Endothelial cell of umbilical vein (primary cell): ENCODE results near the gene CTAGE15. TPM values are rescaled to one million over a fixed set of nuclear protein-coding genes. Genes with fewer than 3 reads are reported as not detected.
"Not testable (repeated sequence)": the region's sequence is repeated elsewhere in the genome, so short reads cannot be mapped to it uniquely, and the experiment has no call there.

Experiments
- BruUV-seq: library from RNA; stranded (reverse); fragments of 400-500 nt; replicated peaks from 2 replicates; lab custom pipeline; 2021; lab: Mats Ljungman, UMichigan
- CTCF ChIA-PET: fragments of 300-600, 350-600 bp; sonication (Branson Sonifier 250); formaldehyde crosslinking; loops from one replicate; lab custom pipeline; 2021; ENCODE audit warnings: antibody characterized with exemption, inconsistent platforms; lab: Charles Lee
- POLR2A ChIA-PET: fragments of 300-600, 350-600 bp; sonication (Branson Sonifier 250); formaldehyde crosslinking; loops from one replicate; lab custom pipeline; 2021; ENCODE audit warnings: antibody characterized with exemption, inconsistent platforms; lab: Charles Lee
- DNase-seq: peaks from one replicate; pipeline ENCODE4 v3.0.0-alpha.2; 2011; ENCODE audit warnings: low read depth, low spot score
- FAIRE-seq: peaks from 2 replicates; lab custom pipeline; 2011; peaks lifted over from hg19 to GRCh38; lab: Jason Lieb, UNC
- H2AFZ ChIP-seq: 2 replicates; pipeline ENCODE4 v1.6.0; 2012; ENCODE audit warnings: low read depth, low read length, control low read depth, inconsistent platforms
- H3K27ac ChIP-seq: 2 replicates; pipeline ENCODE4 v1.5.1; 2011; ENCODE audit warnings: low read depth, mild to moderate bottlenecking, control low read depth, low read length, moderate library complexity; ENCODE audit not compliant: insufficient read depth
- H3K27me3 ChIP-seq, 2 experiments: 2 replicates each; pipeline versions ENCODE4 v1.6.0 to v1.6.1; 2011; ENCODE audit warnings: low read length in 2 of 2, mixed read lengths in 1 of 2; ENCODE audit not compliant: control insufficient read depth in 2 of 2, insufficient read depth in 2 of 2
- H3K36me3 ChIP-seq, 2 experiments: 2 replicates in 1 of 2; 3 replicates in 1 of 2; pipeline ENCODE4 v1.5.1; 2011; ENCODE audit warnings: low read length in 2 of 2, mild to moderate bottlenecking in 1 of 2, moderate library complexity in 1 of 2; ENCODE audit not compliant: control insufficient read depth in 2 of 2, insufficient read depth in 2 of 2; ENCODE audit errors: extremely low read depth in 1 of 2
- H3K4me1 ChIP-seq: 3 replicates; pipeline ENCODE4 v1.5.1; 2011; ENCODE audit warnings: mild to moderate bottlenecking, low read length; ENCODE audit not compliant: control insufficient read depth, insufficient read depth; ENCODE audit errors: extremely low read depth
- H3K4me2 ChIP-seq: 2 replicates; pipeline ENCODE4 v1.6.1; 2011; ENCODE audit warnings: low read length, control low read depth, mixed read lengths; ENCODE audit not compliant: insufficient read depth
- H3K4me3 ChIP-seq, 3 experiments: fragments of 200-600 bp in 1 of 3; sonication (generic), shearing (Covaris generic) in 1 of 3; replicated peaks in 1 of 3; 2 replicates each; pipeline ENCODE4 v1.5.1; 2011 to 2016; ENCODE audit warnings: control low read depth in 3 of 3, low read length in 3 of 3, mild to moderate bottlenecking in 2 of 3, inconsistent platforms in 1 of 3, low read depth in 1 of 3, moderate library complexity in 1 of 3; ENCODE audit not compliant: insufficient read depth in 1 of 3
- H3K79me2 ChIP-seq: 2 replicates; pipeline ENCODE4 v1.6.0; 2012; ENCODE audit warnings: low read length, inconsistent platforms; ENCODE audit not compliant: control insufficient read depth, insufficient read depth
- H3K9ac ChIP-seq: replicated peaks from 2 replicates; pipeline ENCODE3; 2011; ENCODE audit warnings: low read length, control low read depth; ENCODE audit not compliant: insufficient read depth; ENCODE audit errors: extremely low read depth
- H3K9me1 ChIP-seq: replicated peaks from 3 replicates; pipeline ENCODE4 v1.6.0; 2011; ENCODE audit warnings: mild to moderate bottlenecking, low read length; ENCODE audit not compliant: control insufficient read depth, insufficient read depth; ENCODE audit errors: extremely low read depth
- H3K9me3 ChIP-seq: replicated peaks from 2 replicates; pipeline ENCODE4 v1.5.1; 2012; ENCODE audit warnings: low read length, inconsistent platforms; ENCODE audit not compliant: control insufficient read depth, insufficient read depth
- H4K20me1 ChIP-seq: replicated peaks from 2 replicates; pipeline ENCODE3; 2011; ENCODE audit warnings: mild to moderate bottlenecking, low read length; ENCODE audit not compliant: control insufficient read depth, insufficient read depth; ENCODE audit errors: extremely low read depth
- dilution Hi-C: fragments of 300-500 bp; cut with MboI; formaldehyde crosslinking; loops from one replicate; pipeline ENCODE4 v1.15.0; 2019; ENCODE audit warnings: low sequenced_read_pairs; ENCODE audit not compliant: extremely low pct_ligation_motif_present
- intact Hi-C: fragments of 100-400 bp; cut with micrococcal nuclease; formaldehyde crosslinking; loops from one replicate; pipeline ENCODE4 v1.10.0; 2022
- polyA plus RNA-seq, 4 experiments: library from polyadenylated mRNA; depleted of rRNA in 3 of 4; stranded (reverse) in 3 of 4; unstranded in 1 of 4; fragments of >200 nt; gene quantifications; 2 replicates each; pipeline versions ENCODE4 v1.2.1 to v1.2.3, GENCODE V29; 2011 to 2012; ENCODE audit warnings: missing spikeins in 1 of 4
- small RNA-seq: library from RNA; depleted of rRNA; stranded (forward); fragments of <200 nt; gene quantifications from one replicate; pipeline ENCODE3, GENCODE V24; 2012; ENCODE audit warnings: low replicate concordance, low read depth; ENCODE audit not compliant: insufficient read depth, insufficient read length
- total RNA-seq: library from RNA; stranded (reverse); gene quantifications from 2 replicates; pipeline ENCODE4 v1.2.3, GENCODE V29; 2021

The CTAGE15 gene
- total and polyA plus RNA-seq, 2 donors (not counting 3 experiments of a cell fraction or from before 2014, with no cell fraction given) = not detected

- H4K20me1 ChIP-seq, H2AFZ ChIP-seq, POLR2A ChIA-PET, DNase-seq, dilution Hi-C loops, H3K4me3 ChIP-seq, H3K27ac ChIP-seq, H3K36me3 ChIP-seq, H3K27me3 ChIP-seq, H3K9me1 ChIP-seq, intact Hi-C loops, BruUV-seq, H3K9me3 ChIP-seq, CTCF ChIA-PET, FAIRE-seq, H3K79me2 ChIP-seq, H3K4me1 ChIP-seq, H3K4me2 ChIP-seq, H3K9ac ChIP-seq: not testable (repeated sequence)
Observed at GRCh38 chr7:143621175-143621574, 49.6 kb downstream of the CTAGE15 start.

GRCh38 chr7:143622130-143622529, 50.5 kb downstream of the CTAGE15 start:
- H2AFZ ChIP-seq, H3K27me3 ChIP-seq, H3K79me2 ChIP-seq, BruUV-seq, H3K4me3 ChIP-seq, H3K36me3 ChIP-seq, H3K9me1 ChIP-seq, CTCF ChIA-PET, H3K9ac ChIP-seq, H3K4me2 ChIP-seq, H3K27ac ChIP-seq, FAIRE-seq, H3K9me3 ChIP-seq, DNase-seq, intact Hi-C loops, POLR2A ChIA-PET, H3K4me1 ChIP-seq, dilution Hi-C loops, H4K20me1 ChIP-seq: not testable (repeated sequence)

Small RNA genes within 50 kb of the gene (small RNA-seq; reads per million reads assigned to genes)
- not detected for gene AC073264.2
- gene RNU6-162P = not detected

Other genes with a start within 250 kb of the CTAGE15 start
- 1.4 and 1.6 TPM in 2 replicates for gene FAM131B, start 209.1 kb upstream of the CTAGE15 start, total RNA-seq
- 1.6 and 1.8 TPM in 2 replicates for gene FAM131B, start 209.1 kb upstream of the CTAGE15 start, polyA plus RNA-seq
- gene ZYX, start 190.5 kb upstream of the CTAGE15 start, total RNA-seq = 533 and 545 TPM in 2 replicates
- gene ZYX, start 190.5 kb upstream of the CTAGE15 start, polyA plus RNA-seq = 196 TPM in 2 replicates
- not detected in 2 replicates for gene EPHA1, start 162.9 kb upstream of the CTAGE15 start, total RNA-seq
- gene EPHA1, start 162.9 kb upstream of the CTAGE15 start, polyA plus RNA-seq = 0.06 and 0.07 TPM in 2 replicates
- gene TAS2R60, start 128.3 kb upstream of the CTAGE15 start, total RNA-seq = not detected in 2 replicates
- not detected in 2 replicates for gene TAS2R60, start 128.3 kb upstream of the CTAGE15 start, polyA plus RNA-seq
- not detected in 2 replicates for gene TAS2R41, start 93.9 kb upstream of the CTAGE15 start, total RNA-seq
- gene TAS2R41, start 93.9 kb upstream of the CTAGE15 start, polyA plus RNA-seq = not detected in 2 replicates
- gene TCAF2, start 49.2 kb downstream of the CTAGE15 start, total RNA-seq = 7.1 and 8.4 TPM in 2 replicates
- 6.4 and 6.9 TPM in 2 replicates for gene TCAF2, start 49.2 kb downstream of the CTAGE15 start, polyA plus RNA-seq
- gene CTAGE6, start 185.9 kb downstream of the CTAGE15 start, total RNA-seq = 0.40 TPM in 1 of 2 replicates, not detected in the other
- not detected in 2 replicates for gene CTAGE6, start 185.9 kb downstream of the CTAGE15 start, polyA plus RNA-seq